Activated B cell treated with CpG ODN at 0.5 μM for 24 hours (primary cell): Measurements from ENCODE around the gene IRX3. TPM values are rescaled to one million over a fixed set of nuclear protein-coding genes. Genes with fewer than 3 reads are reported as not detected.
"Not testable (repeated sequence)": the region's sequence is repeated elsewhere in the genome, so short reads cannot be mapped to it uniquely, and the experiment has no call there.

ENCODE experiments used
- ATAC-seq: fragments of 200-7000 bp; cut with Tn5 transposase; one replicate; pipeline ENCODE4 v1.10.0; 2021; ENCODE audit warnings: low read depth, mild to moderate bottlenecking, moderate library complexity
- CTCF ChIA-PET: fragments of 350-600 bp; sonication (Branson Sonifier 250); formaldehyde crosslinking; loops from one replicate; lab custom pipeline; 2021; ENCODE audit warnings: antibody characterized with exemption; lab: Charles Lee
- POLR2A ChIA-PET: fragments of 350-600 bp; sonication (Branson Sonifier 250); formaldehyde crosslinking; loops from one replicate; lab custom pipeline; 2021; ENCODE audit warnings: antibody characterized with exemption; lab: Charles Lee
- DNase-seq: peaks from one replicate; pipeline ENCODE4 v3.0.0; 2022
- H3K27ac Mint-ChIP-seq: one replicate; pipeline ENCODE4 v1.8.0; 2020; ENCODE audit warnings: mixed read lengths
- H3K27me3 Mint-ChIP-seq: one replicate; pipeline ENCODE4 v1.8.0; 2021; ENCODE audit warnings: mixed read lengths
- H3K36me3 Mint-ChIP-seq: one replicate; pipeline ENCODE4 v1.8.0; 2021; ENCODE audit warnings: low read depth, mixed read lengths
- H3K4me1 Mint-ChIP-seq: one replicate; pipeline ENCODE4 v1.8.0; 2021; ENCODE audit warnings: mixed read lengths
- H3K4me3 Mint-ChIP-seq: one replicate; pipeline ENCODE4 v1.8.0; 2020; ENCODE audit warnings: mild to moderate bottlenecking, mixed read lengths
- H3K9me3 Mint-ChIP-seq: one replicate; pipeline ENCODE4 v1.8.0; 2020; ENCODE audit warnings: mixed read lengths
- intact Hi-C: fragments of 100-400 bp; cut with micrococcal nuclease; formaldehyde crosslinking; loops from one replicate; pipeline ENCODE4 v1.15.1; 2024
- total RNA-seq: library from RNA; stranded (reverse); gene quantifications from 2 replicates; pipeline ENCODE4 v1.2.3, GENCODE V29; 2022
- TF ChIP-seq, protein P1 (sequence below): fragments of 200-600 bp; IDR thresholded peaks from one replicate; pipeline ENCODE4 v1.8.0; 2022; ENCODE audit warnings: antibody characterized with exemption, mild to moderate bottlenecking

IRX3 gene
- total RNA-seq, 1 donor from 2014 or later = not detected

DNA sequence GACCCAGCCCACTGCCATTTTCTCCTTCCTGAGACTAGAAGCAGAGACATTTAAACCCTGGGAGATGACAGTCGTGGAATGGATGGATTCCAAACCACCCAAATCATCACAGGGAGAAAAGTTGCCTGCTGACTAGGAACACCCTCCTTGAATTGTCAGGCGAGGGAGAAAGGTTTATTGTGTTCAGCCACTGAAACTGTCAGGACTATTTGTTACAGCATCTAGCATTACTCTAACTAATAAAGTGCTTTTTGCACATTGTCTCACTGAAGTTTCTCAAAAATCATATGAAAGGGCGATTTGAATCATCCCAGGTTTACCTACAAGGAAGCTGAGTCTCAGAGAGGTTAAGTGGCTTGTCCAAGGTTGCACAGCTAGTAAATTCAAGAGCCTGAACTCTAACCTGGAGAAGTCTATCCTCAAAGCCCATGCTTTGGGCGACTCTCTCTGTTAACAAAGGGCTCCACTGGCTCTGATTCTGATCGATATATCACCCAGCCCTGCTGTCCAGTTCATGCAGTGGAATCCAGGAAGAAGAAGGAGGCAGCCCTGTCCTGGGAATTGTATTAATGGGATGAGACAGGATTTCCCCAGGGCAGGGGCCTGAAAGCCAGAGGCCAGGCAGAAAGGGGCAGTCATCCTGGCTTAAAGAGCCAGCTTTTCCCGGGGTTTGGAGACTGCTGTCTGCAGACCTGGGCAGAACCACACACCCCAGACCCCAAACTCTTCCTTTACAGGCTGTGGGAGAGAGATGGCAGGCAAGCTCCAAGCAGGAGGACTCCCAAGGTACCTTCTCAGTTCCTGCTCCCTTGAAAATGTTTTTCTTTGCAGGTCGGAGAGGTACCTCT, 37.5 kb downstream of the IRX3 start:
- CTCF ChIA-PET = no interaction called here

GRCh38 chr16:54247705-54248104, 38.9 kb downstream of the IRX3 start:
- H3K27ac Mint-ChIP-seq, ATAC-seq, H3K36me3 Mint-ChIP-seq, DNase-seq, intact Hi-C loops, H3K4me3 Mint-ChIP-seq, H3K27me3 Mint-ChIP-seq, POLR2A ChIA-PET, H3K9me3 Mint-ChIP-seq, H3K4me1 Mint-ChIP-seq, CTCF ChIA-PET: not testable (repeated sequence)

More for the DNA sequence above, 37.5 kb downstream of the IRX3 start:
- H3K27ac Mint-ChIP-seq = no peak overlapping the region
- TF ChIP-seq, protein P1, sequence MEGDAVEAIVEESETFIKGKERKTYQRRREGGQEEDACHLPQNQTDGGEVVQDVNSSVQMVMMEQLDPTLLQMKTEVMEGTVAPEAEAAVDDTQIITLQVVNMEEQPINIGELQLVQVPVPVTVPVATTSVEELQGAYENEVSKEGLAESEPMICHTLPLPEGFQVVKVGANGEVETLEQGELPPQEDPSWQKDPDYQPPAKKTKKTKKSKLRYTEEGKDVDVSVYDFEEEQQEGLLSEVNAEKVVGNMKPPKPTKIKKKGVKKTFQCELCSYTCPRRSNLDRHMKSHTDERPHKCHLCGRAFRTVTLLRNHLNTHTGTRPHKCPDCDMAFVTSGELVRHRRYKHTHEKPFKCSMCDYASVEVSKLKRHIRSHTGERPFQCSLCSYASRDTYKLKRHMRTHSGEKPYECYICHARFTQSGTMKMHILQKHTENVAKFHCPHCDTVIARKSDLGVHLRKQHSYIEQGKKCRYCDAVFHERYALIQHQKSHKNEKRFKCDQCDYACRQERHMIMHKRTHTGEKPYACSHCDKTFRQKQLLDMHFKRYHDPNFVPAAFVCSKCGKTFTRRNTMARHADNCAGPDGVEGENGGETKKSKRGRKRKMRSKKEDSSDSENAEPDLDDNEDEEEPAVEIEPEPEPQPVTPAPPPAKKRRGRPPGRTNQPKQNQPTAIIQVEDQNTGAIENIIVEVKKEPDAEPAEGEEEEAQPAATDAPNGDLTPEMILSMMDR = no peak
- POLR2A ChIA-PET = no interaction called here
- ATAC-seq (no peak), DNase-seq (no peak)
- no peaks in the 10 kb centered on the region for H3K36me3 Mint-ChIP-seq
- intact Hi-C loops = no loop called here
- no peak overlapping the region for H3K4me3 Mint-ChIP-seq
- H3K4me1 Mint-ChIP-seq = no peaks in the 10 kb centered on the region
- no peaks in the 10 kb centered on the region for H3K27me3 Mint-ChIP-seq
- peaks cover 3% of the 10 kb centered on the region for H3K9me3 Mint-ChIP-seq

DNA sequence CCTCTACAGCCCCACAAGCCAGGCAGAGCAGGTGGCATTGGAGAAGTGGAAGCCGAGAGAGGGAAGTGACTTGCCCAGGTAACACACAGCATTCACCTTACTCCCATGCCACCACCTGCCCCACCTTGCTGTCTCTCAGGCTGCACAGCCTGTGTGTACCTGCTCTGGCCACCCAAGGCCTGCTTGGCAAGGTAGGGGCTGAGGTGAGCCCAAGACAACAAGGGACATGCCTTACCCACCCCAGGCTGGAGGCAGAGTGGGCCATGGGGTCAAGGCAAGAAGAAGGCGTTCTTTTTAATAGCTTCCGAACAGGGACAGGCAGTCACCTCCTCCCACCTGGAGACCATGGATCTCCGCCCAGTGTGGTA, 40.1 kb downstream of the IRX3 start:
- ATAC-seq (no peak), DNase-seq (no peak)
- ChIA-PET POLR2A (no interaction called here), CTCF (no interaction called here)
- H3K27ac Mint-ChIP-seq = no peak overlapping the region
- TF ChIP-seq, protein P1 = no peak
- no peaks in the 10 kb centered on the region for H3K27me3 Mint-ChIP-seq
- intact Hi-C loops = no loop called here
- no peaks in the 10 kb centered on the region for H3K4me1 Mint-ChIP-seq
- H3K4me3 Mint-ChIP-seq = no peak overlapping the region
- no peaks in the 10 kb centered on the region for H3K36me3 Mint-ChIP-seq
- H3K9me3 Mint-ChIP-seq = peaks cover 3% of the 10 kb centered on the region

GRCh38 chr16:54245788-54246453, 40.7 kb downstream of the IRX3 start:
- no peak for DNase-seq
- Mint-ChIP-seq H3K9me3 (peaks cover 3% of the 10 kb centered on the region), H3K4me3 (no peak overlapping the region), H3K4me1 (no peaks in the 10 kb centered on the region), H3K27ac (no peak overlapping the region), H3K36me3 (no peaks in the 10 kb centered on the region), H3K27me3 (no peaks in the 10 kb centered on the region)
- TF ChIP-seq, protein P1 = no peak
- ATAC-seq = no peak
- POLR2A ChIA-PET = no interaction called here
- intact Hi-C loops = no loop called here
- CTCF ChIA-PET = no interaction called here

DNA sequence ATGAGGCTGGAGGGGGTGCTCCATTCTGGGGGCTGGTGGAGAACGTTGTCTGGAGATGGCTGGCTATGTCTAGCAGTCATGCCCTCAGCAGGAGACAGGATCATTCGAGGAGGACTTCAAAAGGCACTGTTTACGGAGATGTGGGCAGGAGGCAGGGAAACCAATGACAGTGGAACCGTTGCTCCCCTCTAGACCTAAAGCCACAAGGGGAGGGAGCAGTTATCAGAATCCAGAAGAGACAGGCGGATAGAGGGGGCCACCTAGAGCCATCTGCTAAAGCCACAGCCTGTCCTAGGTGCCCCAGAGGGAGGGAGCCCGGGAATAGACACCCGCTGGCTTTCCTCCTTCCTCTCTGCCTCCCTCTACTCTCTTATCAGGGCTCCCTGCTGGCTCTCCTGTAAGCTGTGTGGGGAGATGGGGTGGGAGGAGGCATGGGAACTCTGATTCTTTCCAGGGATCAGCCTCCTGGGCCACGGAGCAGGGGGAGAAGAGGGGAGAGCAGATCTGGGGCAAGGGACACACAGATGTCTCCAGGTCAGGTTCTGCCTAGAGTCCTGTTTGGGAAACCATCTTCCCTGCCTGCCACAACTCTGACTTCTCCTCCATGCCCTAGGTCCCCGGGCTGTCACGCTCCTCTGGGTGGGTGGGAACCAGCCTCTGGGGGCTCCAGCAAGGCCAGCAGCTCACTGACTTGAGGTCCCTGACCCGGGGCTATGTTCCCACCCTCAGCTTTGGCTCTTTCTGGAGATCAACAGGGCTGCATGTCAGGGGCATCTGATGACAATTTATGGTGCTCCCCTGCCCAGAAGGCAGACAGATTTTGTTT, 42.3 kb downstream of the IRX3 start:
- no peak for DNase-seq
- H3K9me3 Mint-ChIP-seq = peaks cover 3% of the 10 kb centered on the region
- H3K4me3 Mint-ChIP-seq = no peak overlapping the region
- intact Hi-C loops = no loop called here
- TF ChIP-seq, protein P1 = no peak
- ChIA-PET POLR2A (no interaction called here), CTCF (no interaction called here)
- no peak overlapping the region for H3K27ac Mint-ChIP-seq
- no peaks in the 10 kb centered on the region for H3K36me3 Mint-ChIP-seq
- ATAC-seq = no peak
- H3K27me3 Mint-ChIP-seq = no peaks in the 10 kb centered on the region
- no peaks in the 10 kb centered on the region for H3K4me1 Mint-ChIP-seq
